ENCODE measurements around the gene UBAC2.
"Not testable (repeated sequence)": the region's sequence is repeated elsewhere in the genome, so short reads cannot be mapped to it uniquely, and the experiment has no call there.

The UBAC2 gene

DNA sequence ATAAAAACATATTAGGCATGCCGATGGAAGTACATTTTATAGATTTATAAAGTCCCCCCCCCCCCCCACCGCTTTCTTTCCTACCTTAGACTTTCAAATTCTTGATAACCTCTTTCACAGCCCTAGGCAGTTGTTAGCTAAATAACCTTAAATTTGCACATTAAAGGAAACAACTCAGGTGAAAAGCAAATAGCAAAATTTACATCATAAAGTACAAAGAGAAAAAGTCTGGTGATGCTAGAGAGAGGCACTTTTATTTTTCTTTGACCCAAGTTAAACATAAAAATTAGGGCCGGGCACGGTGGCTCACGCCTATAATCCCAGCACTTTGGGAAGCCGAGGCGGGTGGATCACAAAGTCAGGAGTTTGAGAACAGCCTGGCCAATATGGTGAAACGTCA lies 15.0 kb upstream of the UBAC2 start:
- DNase-seq (ENCODE audit: low read depth in 3 of 3) = no peak

- DNase-seq (ENCODE audit: low read depth in 3 of 3) = no peak
Measured at GRCh38 chr13:99190147-99190985, 10.3 kb upstream of the UBAC2 start.

GRCh38 chr13:99191336-99191899 lies 9.2 kb upstream of the UBAC2 start:
- DNase-seq (ENCODE audit: low read depth in 3 of 3) = no peak

- DNase-seq (ENCODE audit: low read depth in 3 of 3) = no peak
Measured at GRCh38 chr13:99191900-99192399, 8.7 kb upstream of the UBAC2 start.

- DNase-seq (ENCODE audit: low read depth in 3 of 3) = no peak
Measured at GRCh38 chr13:99192480-99192879, 8.2 kb upstream of the UBAC2 start.

GRCh38 chr13:99193152-99193551 lies 7.5 kb upstream of the UBAC2 start:
- no peak for DNase-seq (ENCODE audit: low read depth in 3 of 3)

DNA sequence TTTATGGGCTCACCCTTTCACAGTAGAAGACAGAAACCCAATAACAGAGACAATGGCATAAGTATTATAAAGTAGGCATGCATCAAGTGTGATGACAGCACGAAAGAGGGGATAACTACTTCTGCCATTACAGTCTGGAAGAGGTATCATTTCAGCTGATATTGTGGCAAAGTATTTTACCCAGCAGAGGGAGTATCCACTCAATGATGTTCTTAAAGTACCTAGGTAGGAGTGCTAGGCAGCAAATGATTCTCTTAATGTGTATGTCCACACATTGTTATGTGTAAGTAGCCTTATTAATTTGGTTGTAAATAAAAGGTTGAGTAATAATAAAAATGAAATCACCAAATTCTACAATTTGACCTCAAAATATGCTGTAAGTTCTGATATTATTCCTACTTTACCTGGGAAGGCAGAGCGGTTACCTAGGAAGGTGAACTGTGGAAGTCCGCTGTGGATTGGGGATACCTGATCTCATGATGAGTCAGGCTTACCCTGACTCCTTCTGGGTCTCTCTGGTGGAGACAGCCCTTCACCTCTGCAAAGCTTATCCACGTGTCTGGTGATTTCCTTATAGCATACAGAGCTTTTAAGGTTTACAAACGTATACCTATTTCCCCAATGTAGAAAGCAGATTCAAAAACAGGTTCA lies 4.1 kb upstream of the UBAC2 start:
- no peak for DNase-seq (ENCODE audit: low read depth in 3 of 3)

DNA sequence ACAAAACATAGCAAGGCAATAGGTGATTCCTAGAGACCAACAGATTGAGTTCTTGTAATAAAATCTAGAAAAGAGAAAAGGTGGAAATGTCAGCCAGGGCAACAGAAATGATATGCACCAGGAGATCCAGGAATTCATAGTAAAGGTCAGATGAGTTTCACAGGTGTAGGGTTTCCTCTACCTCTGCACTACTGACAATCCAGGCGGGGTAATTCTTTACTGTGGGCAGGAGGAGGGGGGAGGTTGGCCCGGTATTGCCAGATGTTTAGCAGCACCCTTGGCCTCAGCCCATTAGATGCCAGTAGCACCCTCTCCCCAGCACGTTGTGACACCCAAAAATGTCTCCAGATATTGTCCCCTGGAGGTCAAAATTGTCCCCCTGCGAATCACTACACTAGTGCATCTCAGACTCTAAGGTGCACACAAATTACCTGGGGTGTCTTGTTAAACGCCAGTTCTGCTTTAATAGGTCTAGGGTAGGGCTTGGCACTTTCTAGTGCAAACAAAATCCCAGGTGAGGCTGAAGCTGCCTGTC lies 3.5 kb upstream of the UBAC2 start:
- no peak for DNase-seq (ENCODE audit: low read depth in 3 of 3)

DNA sequence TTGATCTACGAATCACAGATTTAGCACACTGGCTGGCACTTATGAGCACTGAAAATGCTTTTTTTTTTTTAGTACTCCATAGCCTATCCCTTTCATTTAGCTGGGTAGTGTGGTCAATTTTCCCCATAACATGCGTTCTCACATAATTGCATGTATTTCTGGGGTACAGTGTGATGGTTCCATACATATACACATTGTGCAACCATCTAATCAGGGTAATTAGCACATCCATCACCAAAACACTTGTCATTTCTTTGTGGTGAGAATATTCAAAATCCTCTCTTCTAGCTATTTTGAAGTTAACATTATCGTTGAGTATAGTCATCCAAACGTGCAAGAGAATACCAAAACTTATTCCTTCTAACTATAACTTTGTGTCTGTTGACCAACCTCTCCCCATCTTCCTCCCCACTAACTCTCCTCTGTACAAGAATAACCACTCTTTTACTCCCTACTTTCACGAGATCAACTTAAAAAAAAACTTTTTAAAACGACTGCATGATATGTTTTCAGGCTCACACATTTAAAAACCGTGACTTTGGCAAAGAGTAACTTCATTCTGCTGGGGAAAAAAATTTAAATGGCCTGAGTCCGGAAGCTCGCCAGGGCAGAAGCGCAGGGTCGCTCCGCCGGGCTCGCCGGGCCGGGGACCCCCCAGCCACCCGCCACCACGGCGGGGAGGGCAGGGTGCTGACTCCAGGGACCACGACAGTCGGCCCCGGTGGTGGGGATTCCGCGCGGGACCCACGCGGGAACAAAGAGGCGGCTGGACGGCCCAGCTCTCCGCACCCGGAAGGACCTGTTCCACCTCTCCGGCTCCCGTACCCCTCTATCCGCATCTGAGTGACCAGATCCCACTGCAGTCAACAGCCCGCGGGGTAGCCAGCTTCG lies 868 bp upstream of the UBAC2 start:
- DNase-seq (ENCODE audit: low read depth in 3 of 3) = peak in 1 of 3 experiments; percentile 9

DNA sequence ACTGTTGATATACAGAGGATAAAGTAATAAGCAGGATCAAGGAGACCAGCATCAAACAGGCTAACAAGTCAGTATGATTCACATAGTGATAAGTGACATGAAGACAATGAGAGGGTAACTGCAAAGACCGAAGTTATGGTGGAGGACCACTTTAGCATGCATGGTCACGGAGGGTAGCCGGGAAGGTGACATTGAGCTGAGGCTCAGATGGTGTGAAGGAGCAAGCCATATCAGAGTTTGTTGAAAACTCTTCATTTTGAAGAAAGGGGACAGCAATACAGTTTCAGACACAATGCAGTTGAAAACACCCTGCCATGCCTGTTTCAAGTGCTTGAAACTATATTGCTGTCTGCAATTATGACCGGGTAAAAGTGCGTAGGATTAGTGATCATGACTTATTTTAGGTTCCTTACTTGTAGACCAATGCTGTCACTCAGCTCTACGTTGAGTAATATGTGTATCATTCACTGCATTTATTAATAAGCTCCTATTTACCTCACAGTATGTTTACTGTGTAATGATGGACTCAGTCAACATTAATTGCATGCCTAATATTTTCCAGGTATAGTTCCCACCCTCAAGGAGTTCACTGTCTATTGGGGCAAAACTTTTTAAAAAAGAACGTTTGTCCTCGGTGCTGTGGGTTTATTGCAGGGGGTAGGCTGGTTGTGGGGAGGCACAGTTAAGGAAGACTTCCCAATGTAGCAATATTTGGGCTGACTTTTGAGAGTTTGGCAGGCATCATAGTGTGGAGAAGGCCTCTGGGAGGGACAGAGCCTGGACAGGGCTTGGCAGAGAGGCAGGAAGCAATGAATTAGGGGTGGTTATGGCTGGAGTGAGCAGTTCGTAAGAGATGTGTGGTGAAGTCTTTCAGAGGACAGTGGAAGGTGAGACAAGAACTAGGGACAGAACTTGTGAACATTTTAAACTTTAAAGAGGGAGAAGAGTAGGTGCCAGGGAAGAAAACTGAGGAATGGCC lies 3.2 kb downstream of the UBAC2 start:
- no peak for DNase-seq (ENCODE audit: low read depth in 3 of 3)

- no peak for DNase-seq (ENCODE audit: low read depth in 3 of 3)
Measured at GRCh38 chr13:99205621-99206220, 5.1 kb downstream of the UBAC2 start.

DNA sequence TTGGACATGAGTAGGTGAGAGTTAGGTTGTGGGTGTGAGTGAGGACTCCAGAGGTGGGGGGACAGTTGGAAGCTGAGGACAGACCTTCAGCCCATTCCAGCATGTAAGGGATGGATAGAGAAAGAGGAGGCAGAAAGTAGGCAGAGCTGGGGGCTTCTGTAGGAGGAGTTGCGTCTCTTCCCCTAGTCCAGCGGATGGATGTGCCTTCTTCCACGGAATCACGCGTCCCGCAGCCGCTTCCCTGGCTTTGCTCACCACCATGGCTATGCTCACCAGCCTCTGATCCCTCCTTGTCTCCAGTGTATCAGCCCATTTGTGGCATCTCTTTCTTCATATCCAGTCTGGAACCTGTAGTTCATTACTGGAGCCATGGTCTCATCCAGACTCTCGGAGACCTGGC lies 5.6 kb downstream of the UBAC2 start:
- no peak for DNase-seq (ENCODE audit: low read depth in 3 of 3)

GRCh38 chr13:99206873-99207272 lies 6.2 kb downstream of the UBAC2 start:
- no peak for DNase-seq (ENCODE audit: low read depth in 3 of 3)

- DNase-seq (ENCODE audit: low read depth in 3 of 3) = no peak
Measured at GRCh38 chr13:99207511-99207910, 6.9 kb downstream of the UBAC2 start.

- no peak for DNase-seq (ENCODE audit: low read depth in 3 of 3)
Measured at GRCh38 chr13:99208185-99208584, 7.5 kb downstream of the UBAC2 start.

DNA sequence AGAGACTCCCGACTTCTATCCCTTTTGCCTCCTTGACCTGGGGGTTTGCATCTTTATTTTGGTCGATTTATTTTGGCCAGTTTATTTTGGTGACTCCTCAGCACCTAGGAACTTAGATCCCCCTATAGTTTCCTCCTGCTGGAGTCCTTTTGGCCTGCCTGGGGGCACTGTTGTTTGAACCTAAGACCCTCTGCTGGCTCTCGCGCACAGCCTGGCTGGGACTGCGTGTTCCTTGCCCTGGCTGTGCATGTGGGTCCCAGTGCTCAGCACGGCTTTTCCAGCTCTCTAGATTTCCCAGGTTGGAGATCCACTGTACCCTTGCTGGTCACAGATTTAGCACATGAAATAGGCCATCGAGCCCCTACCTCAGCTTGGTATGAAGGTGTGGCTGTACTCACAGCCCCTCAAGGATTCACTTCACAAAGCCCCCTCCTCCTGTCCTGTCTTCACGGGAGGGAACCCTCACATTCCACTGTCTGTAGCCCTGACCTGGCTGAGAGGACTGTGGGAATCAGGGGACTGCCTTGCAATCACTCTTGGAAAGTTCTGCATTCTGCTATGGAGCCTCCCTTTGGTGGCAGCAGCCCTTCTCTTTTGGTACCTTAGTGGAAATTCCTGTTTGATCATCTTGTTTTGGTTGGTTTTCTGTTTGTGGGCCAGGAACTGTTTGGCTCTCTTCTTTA lies 8.3 kb downstream of the UBAC2 start:
- DNase-seq (ENCODE audit: low read depth in 3 of 3) = no peak

DNA sequence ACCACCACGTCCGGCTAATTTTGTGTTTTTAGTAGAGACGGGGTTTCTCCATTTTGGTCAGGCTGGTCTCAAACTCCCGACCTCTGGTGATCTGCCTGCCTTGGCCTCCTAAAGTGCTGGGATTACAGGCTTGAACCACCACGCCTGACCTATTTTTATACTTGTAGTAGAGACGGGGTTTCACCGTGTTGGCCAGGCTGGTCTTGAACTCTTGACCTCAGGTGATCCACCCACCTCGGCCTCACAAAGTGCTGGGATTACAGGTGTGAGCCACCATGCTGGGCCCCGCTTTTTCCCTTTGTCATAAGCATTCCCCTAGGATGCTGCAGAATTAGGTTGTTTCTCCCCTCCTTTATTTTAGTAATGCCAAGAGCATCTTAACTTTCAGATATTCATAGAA lies 10.0 kb downstream of the UBAC2 start:
- not testable (repeated sequence) for DNase-seq (ENCODE audit: low read depth in 3 of 3)

DNA sequence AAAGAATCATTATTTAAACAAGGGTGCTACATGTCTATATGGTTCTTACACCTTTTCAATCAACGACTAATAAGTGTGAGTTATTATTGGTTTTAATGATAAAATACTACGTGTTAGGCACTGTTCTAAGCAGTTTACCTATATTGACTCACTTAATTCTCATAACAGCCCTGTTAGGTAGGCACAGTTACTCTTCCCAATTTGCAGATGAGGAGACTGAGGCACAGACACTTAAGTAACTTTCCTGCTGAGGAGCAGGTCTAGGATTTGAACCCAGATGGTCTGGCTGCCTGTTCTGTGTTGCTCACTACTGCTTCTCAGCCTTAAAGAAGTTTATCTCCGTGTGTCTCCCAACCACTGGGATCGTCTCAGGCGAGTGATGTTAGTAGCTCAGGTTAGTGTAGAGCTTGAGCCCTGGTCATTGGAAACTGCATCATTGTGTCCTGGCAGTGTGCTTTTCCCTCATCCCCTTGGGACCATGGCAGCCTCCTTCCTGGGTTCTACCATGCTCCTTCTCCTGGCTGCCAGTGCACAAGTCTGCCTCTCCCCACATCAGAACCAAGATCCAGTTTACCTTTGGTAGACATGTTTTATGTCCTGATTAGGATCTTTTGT lies 10.9 kb downstream of the UBAC2 start:
- DNase-seq (ENCODE audit: low read depth in 3 of 3) = no peak

DNA sequence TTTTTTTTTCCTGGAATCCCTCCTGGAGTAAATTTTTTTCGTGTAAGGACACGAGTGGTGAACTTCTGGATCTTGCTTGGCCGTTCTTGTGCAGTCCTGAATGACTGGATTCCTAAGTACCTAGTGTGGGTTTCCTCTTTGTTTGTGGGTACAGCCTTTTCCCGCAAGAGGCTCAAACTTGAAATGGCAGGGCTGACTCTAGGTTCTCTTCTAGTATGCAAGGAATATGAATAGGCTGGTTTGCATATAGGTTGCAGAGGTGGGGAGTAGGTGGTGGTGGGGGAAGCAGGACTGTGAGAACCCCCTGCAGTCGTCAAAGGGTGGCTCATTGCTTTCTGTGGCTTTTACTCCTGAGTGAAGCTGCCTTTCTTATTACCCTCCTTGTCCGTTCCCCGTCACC lies 13.6 kb downstream of the UBAC2 start:
- peak in 2 of 3 experiments; percentile 23 to 28 for DNase-seq (ENCODE audit: low read depth in 3 of 3)
